Measurements from ENCODE around the gene DNAJB8.

DNAJB8 gene

GRCh38 chr3:128473180-128473519 is 6.5 kb upstream of the DNAJB8 start:
- TF ChIP-seq MYC (IDR thresholded peaks at IDR 0.05; ENCODE audit: low read depth, low read length) (no peak), MAX (IDR thresholded peaks at IDR 0.05; ENCODE audit: low read depth, low read length) (no peak), CTCF (IDR thresholded peaks at IDR 0.05; ENCODE audit: low read depth, low read length) (no peak)
- no peak for DNase-seq (ENCODE audit: low read depth)
- H3K4me3 ChIP-seq (ENCODE audit: low read depth, low read length) = no peak overlapping the region

- H3K4me3 ChIP-seq (ENCODE audit: low read depth, low read length) = no peak overlapping the region
- DNase-seq (ENCODE audit: low read depth) = no peak
- TF ChIP-seq MAX (IDR thresholded peaks at IDR 0.05; ENCODE audit: low read depth, low read length) = no peak
- TF ChIP-seq MYC (IDR thresholded peaks at IDR 0.05; ENCODE audit: low read depth, low read length) = no peak
- no peak for TF ChIP-seq POLR2A (IDR thresholded peaks at IDR 0.05; ENCODE audit: extremely low read depth, insufficient read length)
Measured at GRCh38 chr3:128472449-128473179, 5.9 kb upstream of the DNAJB8 start.

- TF ChIP-seq CTCF (IDR thresholded peaks at IDR 0.05; ENCODE audit: low read depth, low read length) (no peak), MYC (IDR thresholded peaks at IDR 0.05; ENCODE audit: low read depth, low read length) (no peak), MAX (IDR thresholded peaks at IDR 0.05; ENCODE audit: low read depth, low read length) (no peak), POLR2A (IDR thresholded peaks at IDR 0.05; ENCODE audit: extremely low read depth, insufficient read length) (no peak)
Measured at GRCh38 chr3:128471720-128472119, 5.0 kb upstream of the DNAJB8 start.

GRCh38 chr3:128471110-128471509 is 4.4 kb upstream of the DNAJB8 start:
- TF ChIP-seq MYC (IDR thresholded peaks at IDR 0.05; ENCODE audit: low read depth, low read length) (no peak), CTCF (IDR thresholded peaks at IDR 0.05; ENCODE audit: low read depth, low read length) (no peak), MAX (IDR thresholded peaks at IDR 0.05; ENCODE audit: low read depth, low read length) (no peak), POLR2A (IDR thresholded peaks at IDR 0.05; ENCODE audit: extremely low read depth, insufficient read length) (no peak)
- no peak overlapping the region for H3K4me3 ChIP-seq (ENCODE audit: low read depth, low read length)
- no peak for DNase-seq (ENCODE audit: low read depth)

More at GRCh38 chr3:128471720-128472119, 5.0 kb upstream of the DNAJB8 start:
- no peak overlapping the region for H3K4me3 ChIP-seq (ENCODE audit: low read depth, low read length)
- no peak for DNase-seq (ENCODE audit: low read depth)

- TF ChIP-seq MYC (IDR thresholded peaks at IDR 0.05; ENCODE audit: low read depth, low read length) (no peak), MAX (IDR thresholded peaks at IDR 0.05; ENCODE audit: low read depth, low read length) (no peak)
- H3K4me3 ChIP-seq (ENCODE audit: low read depth, low read length) = no peak overlapping the region
- DNase-seq (ENCODE audit: low read depth) = no peak
Measured at GRCh38 chr3:128470134-128470899, 3.6 kb upstream of the DNAJB8 start.

GRCh38 chr3:128469556-128469955 is 2.9 kb upstream of the DNAJB8 start:
- DNase-seq (ENCODE audit: low read depth) = no peak
- H3K4me3 ChIP-seq (ENCODE audit: low read depth, low read length) = no peak overlapping the region
- no peak for TF ChIP-seq MAX (IDR thresholded peaks at IDR 0.05; ENCODE audit: low read depth, low read length)
- no peak for TF ChIP-seq CTCF (IDR thresholded peaks at IDR 0.05; ENCODE audit: low read depth, low read length)
- no peak for TF ChIP-seq POLR2A (IDR thresholded peaks at IDR 0.05; ENCODE audit: extremely low read depth, insufficient read length)
- no peak for TF ChIP-seq MYC (IDR thresholded peaks at IDR 0.05; ENCODE audit: low read depth, low read length)

All from NB4 (cell line).